ENCODE results near the gene UBP1. TPM values are rescaled to one million over a fixed set of nuclear protein-coding genes. Genes with fewer than 3 reads are reported as not detected.
A peak's percentile ranks its signal among the peaks of the same experiment; 100 is the strongest.

UBP1 gene, protein sequence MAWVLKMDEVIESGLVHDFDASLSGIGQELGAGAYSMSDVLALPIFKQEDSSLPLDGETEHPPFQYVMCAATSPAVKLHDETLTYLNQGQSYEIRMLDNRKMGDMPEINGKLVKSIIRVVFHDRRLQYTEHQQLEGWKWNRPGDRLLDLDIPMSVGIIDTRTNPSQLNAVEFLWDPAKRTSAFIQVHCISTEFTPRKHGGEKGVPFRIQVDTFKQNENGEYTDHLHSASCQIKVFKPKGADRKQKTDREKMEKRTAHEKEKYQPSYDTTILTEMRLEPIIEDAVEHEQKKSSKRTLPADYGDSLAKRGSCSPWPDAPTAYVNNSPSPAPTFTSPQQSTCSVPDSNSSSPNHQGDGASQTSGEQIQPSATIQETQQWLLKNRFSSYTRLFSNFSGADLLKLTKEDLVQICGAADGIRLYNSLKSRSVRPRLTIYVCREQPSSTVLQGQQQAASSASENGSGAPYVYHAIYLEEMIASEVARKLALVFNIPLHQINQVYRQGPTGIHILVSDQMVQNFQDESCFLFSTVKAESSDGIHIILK
- 59.0 TPM for polyA plus RNA-seq (2013, experiment 1 of 2)
- polyA plus RNA-seq (2013, experiment 2 of 2) = 60.5 TPM

GRCh38 chr3:33440328-33441224 lies at the start of gene UBP1:
Gene UBP1, minus strand, starts transcription at chr3:33440405. Its CDS starts 557 bp downstream, at chr3:33439848.
- DNase-seq (ENCODE audit: low spot score) = peak; percentile 100
- peaks cover 6 to 8% of the 10 kb centered on the region in 2 donors for H3K4me1 ChIP-seq (ENCODE audit: control insufficient read depth in 2 of 2, insufficient read depth in 1 of 2, low read depth in 1 of 2, low read length in 2 of 2)
- H3K18ac ChIP-seq (ENCODE audit: low read length) = peak within 1 kb of the TSS; percentile 99
- peak within 1 kb of the TSS; percentile 70 to 100 for H3K4me3 ChIP-seq (ENCODE audit: low read length in 2 of 2)
- H2AFZ ChIP-seq (ENCODE audit: low read length) = peak within 1 kb of the TSS; percentile 88
- peak within 1 kb of the TSS; percentile 93 for H3K23ac ChIP-seq (ENCODE audit: low read depth, low read length, poor library complexity)
- H3K14ac ChIP-seq (ENCODE audit: low read length) = peak within 1 kb of the TSS; percentile 100
- peak within 1 kb of the TSS; percentile 98 for H2AK5ac ChIP-seq (ENCODE audit: low read depth, low read length)
- H3K9me3 ChIP-seq (replicated peaks in 1 of 2; ENCODE audit: control insufficient read depth in 2 of 2, insufficient read depth in 1 of 2, low read depth in 1 of 2, low read length in 2 of 2) = no peaks in the 10 kb centered on the region
- H3K27ac ChIP-seq (replicated peaks; ENCODE audit: low read length) = peak within 1 kb of the TSS; percentile 100
- H2BK120ac ChIP-seq (ENCODE audit: low read depth, low read length) = peak within 1 kb of the TSS; percentile 97
- peak within 1 kb of the TSS; percentile 91 for H2BK15ac ChIP-seq (ENCODE audit: low read length)
- peak within 1 kb of the TSS; percentile 16 for H2BK12ac ChIP-seq (ENCODE audit: low read length)
- H2BK5ac ChIP-seq (ENCODE audit: low read length) = peak within 1 kb of the TSS; percentile 98
- no peak within 1 kb of the TSS for H4K91ac ChIP-seq (ENCODE audit: low read depth, low read length, poor library complexity)
- no peak within 1 kb of the TSS for H4K8ac ChIP-seq (ENCODE audit: low read depth, low read length)
- H3K4me2 ChIP-seq (ENCODE audit: insufficient read depth, low read length, poor library complexity, severe bottlenecking) = peak within 1 kb of the TSS; percentile 75
- WGBS, 2 donors (ENCODE audit: extremely low coverage in 2 of 2, insufficient read length in 2 of 2, insufficient replicate concordance in 1 of 2) = no CpG with 5 or more reads among the region's 68 CpGs
- peak within 1 kb of the TSS; percentile 97 for H3K4ac ChIP-seq (ENCODE audit: low read length)
- H3K9ac ChIP-seq (ENCODE audit: low read depth, low read length, poor library complexity) = peak within 1 kb of the TSS; percentile 99
- no peaks in the 10 kb centered on the region for H3K36me3 ChIP-seq (replicated peaks in 1 of 2; ENCODE audit: control insufficient read depth in 2 of 2, insufficient read depth in 2 of 2, low read length in 2 of 2)
- peaks cover 4% of the 10 kb centered on the region for H3K79me1 ChIP-seq (ENCODE audit: low read depth, low read length)
- no peaks in the 10 kb centered on the region for H3K27me3 ChIP-seq (ENCODE audit: control insufficient read depth in 3 of 3, insufficient read depth in 3 of 3, low read depth in 1 of 3, low read length in 3 of 3)

DNA sequence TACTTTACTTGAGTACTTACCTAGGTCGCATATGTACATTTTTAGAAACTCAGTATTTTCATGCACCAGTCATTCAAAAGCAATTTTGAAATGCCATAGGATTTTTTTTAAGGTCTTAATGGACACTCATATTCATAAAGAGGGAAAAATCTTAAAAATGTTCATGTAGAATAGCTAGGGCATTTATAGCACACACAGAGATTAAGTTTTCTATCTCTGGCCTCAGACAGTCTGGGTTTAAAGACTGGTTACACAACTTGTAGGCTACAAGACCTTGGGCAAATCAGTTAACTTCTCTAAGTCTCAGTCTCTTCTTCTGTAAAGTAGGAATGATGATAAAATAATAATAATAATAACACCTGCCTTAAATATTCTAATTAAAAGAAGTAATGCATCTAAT lies 48.5 kb upstream of the UBP1 start:
- Histone ChIP-seq H3K27me3 (ENCODE audit: control insufficient read depth in 3 of 3, insufficient read depth in 3 of 3, low read depth in 1 of 3, low read length in 3 of 3) (no peaks in the 10 kb centered on the region), H3K36me3 (replicated peaks in 1 of 2; ENCODE audit: control insufficient read depth in 2 of 2, insufficient read depth in 2 of 2, low read length in 2 of 2) (no peaks in the 10 kb centered on the region), H4K91ac (ENCODE audit: low read depth, low read length, poor library complexity) (no peak overlapping the region), H3K27ac (replicated peaks; ENCODE audit: low read length) (no peak overlapping the region), H4K8ac (ENCODE audit: low read depth, low read length) (no peak overlapping the region), H3K14ac (ENCODE audit: low read length) (no peak overlapping the region), H2AFZ (ENCODE audit: low read length) (no peak overlapping the region), H3K23ac (ENCODE audit: low read depth, low read length, poor library complexity) (no peak overlapping the region), H2AK5ac (ENCODE audit: low read depth, low read length) (no peak overlapping the region), H2BK5ac (ENCODE audit: low read length) (no peak overlapping the region), H2BK15ac (ENCODE audit: low read length) (no peak overlapping the region), H3K79me1 (ENCODE audit: low read depth, low read length) (no peaks in the 10 kb centered on the region), H2BK120ac (ENCODE audit: low read depth, low read length) (no peak overlapping the region), H3K4ac (ENCODE audit: low read length) (no peak overlapping the region), H3K9me3 (replicated peaks in 1 of 2; ENCODE audit: control insufficient read depth in 2 of 2, insufficient read depth in 1 of 2, low read depth in 1 of 2, low read length in 2 of 2) (no peaks in the 10 kb centered on the region), H3K18ac (ENCODE audit: low read length) (no peak overlapping the region), H2BK12ac (ENCODE audit: low read length) (no peak overlapping the region), H3K4me2 (ENCODE audit: insufficient read depth, low read length, poor library complexity, severe bottlenecking) (no peak overlapping the region), H3K4me3 (ENCODE audit: low read length in 2 of 2) (no peak overlapping the region), H3K4me1 (ENCODE audit: control insufficient read depth in 2 of 2, insufficient read depth in 1 of 2, low read depth in 1 of 2, low read length in 2 of 2) (no peaks in the 10 kb centered on the region), H3K9ac (ENCODE audit: low read depth, low read length, poor library complexity) (no peak overlapping the region)
- no CpG with 5 or more reads among the region's 1 CpG for WGBS, 2 donors (ENCODE audit: extremely low coverage in 2 of 2, insufficient read length in 2 of 2, insufficient replicate concordance in 1 of 2)
- DNase-seq (ENCODE audit: low spot score) = no peak

DNA sequence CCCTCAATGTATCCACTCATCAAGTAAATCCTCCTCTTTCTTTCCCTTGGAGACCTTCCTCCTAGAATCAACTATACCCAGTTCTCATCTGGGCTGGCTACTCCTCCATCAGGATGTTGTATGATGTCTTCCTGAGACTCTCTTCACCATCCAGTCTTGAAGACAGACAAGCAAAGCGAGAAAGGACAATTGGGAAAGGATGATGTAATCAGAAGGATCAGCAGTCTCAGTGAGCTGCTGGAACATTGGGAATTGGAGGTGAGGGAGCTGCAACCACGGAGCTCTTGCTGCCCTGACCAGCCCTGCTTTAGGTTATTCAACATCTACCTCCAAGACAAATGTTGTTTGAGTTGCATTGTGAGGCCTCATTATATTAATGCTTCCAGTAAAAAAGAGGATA lies 48.0 kb upstream of the UBP1 start:
- Histone ChIP-seq H2BK15ac (ENCODE audit: low read length) (no peak overlapping the region), H3K9ac (ENCODE audit: low read depth, low read length, poor library complexity) (no peak overlapping the region), H3K4me1 (ENCODE audit: control insufficient read depth in 2 of 2, insufficient read depth in 1 of 2, low read depth in 1 of 2, low read length in 2 of 2) (no peaks in the 10 kb centered on the region), H4K8ac (ENCODE audit: low read depth, low read length) (no peak overlapping the region), H3K23ac (ENCODE audit: low read depth, low read length, poor library complexity) (no peak overlapping the region), H3K14ac (ENCODE audit: low read length) (no peak overlapping the region), H3K9me3 (replicated peaks in 1 of 2; ENCODE audit: control insufficient read depth in 2 of 2, insufficient read depth in 1 of 2, low read depth in 1 of 2, low read length in 2 of 2) (no peaks in the 10 kb centered on the region), H3K4ac (ENCODE audit: low read length) (no peak overlapping the region), H3K79me1 (ENCODE audit: low read depth, low read length) (no peaks in the 10 kb centered on the region), H3K27ac (replicated peaks; ENCODE audit: low read length) (no peak overlapping the region), H2AFZ (ENCODE audit: low read length) (peak overlapping the region; percentile 10), H2BK12ac (ENCODE audit: low read length) (no peak overlapping the region), H3K36me3 (replicated peaks in 1 of 2; ENCODE audit: control insufficient read depth in 2 of 2, insufficient read depth in 2 of 2, low read length in 2 of 2) (no peaks in the 10 kb centered on the region), H3K4me3 (ENCODE audit: low read length in 2 of 2) (no peak overlapping the region), H3K18ac (ENCODE audit: low read length) (no peak overlapping the region), H3K4me2 (ENCODE audit: insufficient read depth, low read length, poor library complexity, severe bottlenecking) (no peak overlapping the region), H3K27me3 (ENCODE audit: control insufficient read depth in 3 of 3, insufficient read depth in 3 of 3, low read depth in 1 of 3, low read length in 3 of 3) (no peaks in the 10 kb centered on the region), H2BK120ac (ENCODE audit: low read depth, low read length) (no peak overlapping the region), H4K91ac (ENCODE audit: low read depth, low read length, poor library complexity) (no peak overlapping the region), H2BK5ac (ENCODE audit: low read length) (no peak overlapping the region), H2AK5ac (ENCODE audit: low read depth, low read length) (no peak overlapping the region)
- no peak for DNase-seq (ENCODE audit: low spot score)
- WGBS, 2 donors (ENCODE audit: extremely low coverage in 2 of 2, insufficient read length in 2 of 2, insufficient replicate concordance in 1 of 2) = no CpG with 5 or more reads among the region's 2 CpGs
